Retinal pigment epithelial cell (primary cell): ENCODE data around the gene ULK2.

ENCODE experiments used
- DNase-seq: peaks from one replicate; pipeline ENCODE4 v3.0.0-alpha.2; 2010; ENCODE audit warnings: low read depth
- H3K4me3 ChIP-seq: 2 replicates; pipeline ENCODE4 v1.5.1; 2011; ENCODE audit warnings: mild to moderate bottlenecking, low read length, control low read depth, moderate library complexity
- CTCF ChIP-seq: conservative IDR thresholded peaks from 2 replicates; pipeline ENCODE4 v1.5.1; 2011; ENCODE audit warnings: low read depth, low read length, control low read depth, inconsistent platforms

Gene ULK2

GRCh38 chr17:19781488-19782458 is 86.0 kb downstream of the ULK2 start:
- DNase-seq, result no peak
- no peak overlapping the region for H3K4me3 ChIP-seq
- no peak for TF ChIP-seq CTCF

- no peak for DNase-seq
- TF ChIP-seq CTCF, result no peak
- H3K4me3 ChIP-seq, result no peak overlapping the region
Observed at GRCh38 chr17:19780846-19781245, 86.9 kb downstream of the ULK2 start.

DNA sequence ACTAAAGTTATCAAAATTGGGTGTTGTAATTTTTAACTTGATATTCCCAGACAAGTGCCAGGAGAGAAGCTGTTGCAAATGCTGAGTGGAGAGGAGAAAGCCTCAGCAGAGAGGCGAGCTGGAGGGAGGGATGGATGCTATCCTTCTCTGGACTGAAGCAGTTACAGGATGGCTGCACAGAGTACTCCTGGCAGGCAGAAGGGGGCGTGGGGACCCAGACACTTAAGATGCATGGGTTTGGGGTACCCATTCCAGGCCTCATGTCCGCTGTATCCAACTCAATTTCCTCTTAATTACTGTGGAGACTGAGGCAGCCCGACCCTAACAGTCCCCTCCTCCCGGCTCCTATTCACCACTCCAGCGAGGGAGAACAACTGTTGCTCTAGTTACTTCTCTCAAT is 94.2 kb downstream of the ULK2 start:
- no peak overlapping the region for H3K4me3 ChIP-seq
- TF ChIP-seq CTCF, result no peak
- no peak for DNase-seq

DNA sequence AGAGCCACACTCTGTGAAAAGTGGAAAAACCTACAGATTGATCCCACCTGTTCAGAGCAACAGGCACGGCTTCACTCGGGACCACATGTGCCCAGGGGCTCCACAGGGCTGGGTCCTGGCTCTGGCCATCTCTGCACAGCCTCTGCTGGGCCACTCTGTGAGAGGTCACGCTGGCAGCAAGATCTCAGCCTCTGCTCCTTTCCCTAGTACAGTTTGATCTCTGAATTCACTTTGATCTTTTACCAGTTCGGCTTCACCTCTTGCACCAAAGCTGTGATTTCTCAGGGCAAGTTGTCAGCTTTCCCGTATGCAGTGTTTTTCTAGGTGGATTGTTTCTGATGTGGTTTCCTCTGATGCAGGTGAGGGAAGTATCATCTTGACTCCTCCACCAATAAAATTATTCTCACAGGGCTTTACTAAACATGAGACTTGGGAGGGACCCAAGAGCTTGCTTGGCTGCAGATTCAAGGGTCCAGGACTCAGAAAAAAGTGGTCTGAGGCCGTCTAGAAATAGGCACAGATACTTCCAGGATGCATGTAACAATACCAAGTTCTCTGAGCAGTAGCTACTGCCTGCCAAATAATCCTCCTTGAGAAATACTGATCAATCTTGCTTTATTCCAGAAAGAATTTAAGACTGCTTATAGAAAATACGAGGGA is 95.6 kb downstream of the ULK2 start:
- H3K4me3 ChIP-seq, result no peak overlapping the region
- TF ChIP-seq CTCF, result no peak
- no peak for DNase-seq

DNA sequence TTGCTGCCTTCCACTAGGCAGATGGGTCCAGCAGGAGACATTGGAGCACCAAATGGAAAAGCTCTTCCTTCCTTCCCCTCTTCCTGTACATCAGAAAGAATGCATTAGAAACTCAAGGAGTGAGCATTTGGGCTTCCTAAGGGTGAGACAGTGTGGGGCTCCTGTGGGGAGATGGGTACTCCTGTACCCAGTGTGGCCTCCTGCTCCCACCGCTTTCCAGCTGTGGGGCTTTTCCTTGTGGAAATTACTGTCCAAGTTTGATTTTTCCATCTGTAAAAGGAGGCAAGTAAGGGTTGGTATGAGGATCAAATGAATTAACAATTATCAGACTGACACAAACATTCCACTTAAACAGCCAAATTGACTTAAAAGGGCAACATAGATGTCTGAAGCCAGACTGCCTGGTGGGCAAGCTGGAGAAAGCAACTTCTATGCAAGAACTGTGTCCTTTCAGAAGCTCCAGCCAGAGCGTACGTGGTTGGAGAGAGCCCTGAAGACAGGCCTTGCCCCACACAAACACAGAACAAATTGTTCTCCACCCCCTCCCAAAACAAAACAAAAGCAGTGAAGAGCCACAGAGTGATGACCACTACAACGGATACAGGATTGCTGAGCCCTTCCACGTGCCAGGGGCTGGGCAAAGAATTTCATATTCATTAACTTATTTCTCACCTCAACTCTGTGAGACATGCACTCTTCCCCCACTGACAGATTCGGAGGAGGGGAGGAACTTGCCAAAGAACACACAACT is 96.6 kb downstream of the ULK2 start:
- H3K4me3 ChIP-seq, result no peak overlapping the region
- TF ChIP-seq CTCF, result no peak
- no peak for DNase-seq

DNA sequence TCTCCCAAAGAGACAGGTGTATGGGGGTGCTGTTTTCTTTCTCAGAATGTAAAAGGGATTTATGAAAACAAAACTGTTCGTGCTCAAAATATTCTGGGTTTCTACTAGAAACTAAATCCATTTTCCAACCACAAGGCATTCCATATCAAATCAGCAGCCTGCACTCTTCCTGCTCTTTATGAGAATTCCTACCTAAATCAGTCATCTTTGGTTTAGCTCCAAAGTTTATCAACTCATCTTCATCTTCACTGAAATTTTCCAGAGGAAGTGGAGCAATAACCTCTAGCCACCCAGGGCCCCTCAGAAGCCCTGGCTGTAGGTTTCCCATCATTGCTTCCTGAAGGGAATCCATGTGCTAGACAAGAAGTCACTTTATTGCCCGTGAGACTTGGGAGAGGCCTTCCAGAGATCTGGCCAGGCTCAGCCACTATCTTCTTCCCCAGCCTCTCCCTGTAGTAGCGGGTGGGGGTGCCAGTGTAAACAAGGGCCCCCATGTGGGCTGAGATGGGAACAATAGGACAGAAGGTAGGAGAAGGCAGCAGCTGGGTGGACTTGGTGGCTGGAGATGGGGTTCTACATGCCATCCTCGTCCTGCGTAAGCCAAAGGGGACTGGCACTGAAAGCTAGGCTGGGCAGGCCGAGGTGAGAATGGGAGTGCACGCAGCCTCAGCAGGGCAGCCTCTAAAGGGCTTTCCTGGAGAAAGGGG is 97.6 kb downstream of the ULK2 start:
- DNase-seq, result no peak
- no peak overlapping the region for H3K4me3 ChIP-seq
- TF ChIP-seq CTCF, result no peak
